ENCODE data around the gene CWH43. TPM values are rescaled to one million over a fixed set of nuclear protein-coding genes. Genes with fewer than 3 reads are reported as not detected.
A peak's percentile ranks its signal among the peaks of the same experiment; 100 is the strongest.

The CWH43 gene
- not detected for total RNA-seq

- H3K27ac Mint-ChIP-seq: no peak within 1 kb of the TSS
- H3K36me3 Mint-ChIP-seq: peaks cover 2% of the 10 kb centered on the region
- no peaks in the 10 kb centered on the region for H3K9me3 Mint-ChIP-seq
- no peak for DNase-seq
- peaks cover 52% of the 10 kb centered on the region for H3K27me3 Mint-ChIP-seq
- no peak within 1 kb of the TSS for H3K4me3 Mint-ChIP-seq
- H3K4me1 Mint-ChIP-seq (ENCODE audit: low read depth): no peaks in the 10 kb centered on the region
- ChIA-PET POLR2A (no interaction called here), CTCF (no interaction called here)
- intact Hi-C loops (cut with micrococcal nuclease): no loop called here
Observed at GRCh38 chr4:48985976-48986653, at the start of gene CWH43. CWH43 (plus strand) TSS chr4:48986275; CDS start chr4:48986430, 155 bp downstream.

DNA sequence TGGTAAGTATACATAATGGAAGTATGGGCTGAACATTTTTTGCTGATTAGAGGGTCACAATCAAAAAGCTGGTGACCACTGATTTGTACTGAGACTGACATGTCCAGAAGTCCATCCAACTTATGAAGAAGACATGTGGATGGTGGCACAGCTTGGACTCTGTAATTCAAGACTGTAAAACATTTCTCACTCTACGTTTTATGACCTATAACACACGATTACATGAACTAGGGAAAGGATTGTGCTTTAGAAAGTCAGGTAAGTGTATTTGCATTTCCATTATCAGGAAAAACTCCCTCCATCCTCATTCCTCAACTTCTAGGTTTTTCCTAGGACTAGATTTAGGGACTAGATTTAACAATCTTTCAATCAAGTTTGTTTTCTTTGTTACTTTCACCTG is 49.0 kb upstream of the CWH43 start:
- CTCF ChIA-PET: interaction anchor here (1.1 to 1.4 kb wide), 3 partner anchors 8 to 27 kb away, joined by 3 to 4 read pairs (median 3); no protein-coding TSS in a partner anchor
- peaks cover 4% of the 10 kb centered on the region for H3K9me3 Mint-ChIP-seq
- DNase-seq: no peak
- no peak overlapping the region for H3K4me3 Mint-ChIP-seq
- intact Hi-C loops (cut with micrococcal nuclease): no loop called here
- H3K36me3 Mint-ChIP-seq: no peaks in the 10 kb centered on the region
- H3K4me1 Mint-ChIP-seq (ENCODE audit: low read depth): no peaks in the 10 kb centered on the region
- no peak overlapping the region for H3K27ac Mint-ChIP-seq
- H3K27me3 Mint-ChIP-seq: no peaks in the 10 kb centered on the region
- POLR2A ChIA-PET: no interaction called here

GRCh38 chr4:48938831-48939230 is 47.2 kb upstream of the CWH43 start:
- intact Hi-C loops (cut with micrococcal nuclease): no loop called here

GRCh38 chr4:48939785-48940184 is 46.3 kb upstream of the CWH43 start:
- H3K36me3 Mint-ChIP-seq: no peaks in the 10 kb centered on the region
- peaks cover 6% of the 10 kb centered on the region for H3K4me1 Mint-ChIP-seq (ENCODE audit: low read depth)
- DNase-seq: no peak
- intact Hi-C loops (cut with micrococcal nuclease): loop anchor here (10.0 kb wide), 1 partner anchor 235 kb away; no protein-coding TSS in a partner anchor
- H3K27ac Mint-ChIP-seq: no peak overlapping the region
- H3K9me3 Mint-ChIP-seq: peaks cover 4% of the 10 kb centered on the region
- H3K27me3 Mint-ChIP-seq: peaks cover 2% of the 10 kb centered on the region
- no peak overlapping the region for H3K4me3 Mint-ChIP-seq
- ChIA-PET CTCF (no interaction called here), POLR2A (no interaction called here)

More at GRCh38 chr4:48938831-48939230, 47.2 kb upstream of the CWH43 start:
- H3K36me3 Mint-ChIP-seq: no peaks in the 10 kb centered on the region
- H3K9me3 Mint-ChIP-seq: peaks cover 4% of the 10 kb centered on the region
- no peaks in the 10 kb centered on the region for H3K4me1 Mint-ChIP-seq (ENCODE audit: low read depth)
- H3K4me3 Mint-ChIP-seq: no peak overlapping the region
- ChIA-PET CTCF (no interaction called here), POLR2A (no interaction called here)
- H3K27me3 Mint-ChIP-seq: no peaks in the 10 kb centered on the region
- no peak overlapping the region for H3K27ac Mint-ChIP-seq
- DNase-seq: no peak

DNA sequence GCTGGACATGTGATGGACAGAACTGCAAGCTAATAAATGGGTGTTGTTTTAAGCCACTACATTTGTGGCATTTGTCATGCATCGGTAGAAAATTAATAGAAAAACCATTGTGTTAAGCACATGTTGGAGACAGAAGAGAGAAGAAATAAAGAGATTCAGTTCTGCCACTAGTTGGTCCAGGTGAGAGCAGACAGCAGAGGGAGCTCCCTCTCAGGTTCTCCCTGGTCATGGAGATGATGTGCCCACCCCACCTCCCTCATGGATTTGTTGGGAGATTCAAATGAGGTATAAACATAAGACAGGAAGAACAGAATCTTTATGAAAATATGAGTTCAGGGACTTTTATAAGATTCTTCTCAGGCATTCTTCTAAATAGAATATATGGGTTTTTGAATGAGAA is 42.7 kb upstream of the CWH43 start:
- no peak for DNase-seq
- intact Hi-C loops (cut with micrococcal nuclease): loop anchor here (10.0 kb wide), 1 partner anchor 239 kb away; no protein-coding TSS in a partner anchor
- H3K4me3 Mint-ChIP-seq: no peak overlapping the region
- CTCF ChIA-PET: interaction anchor here (0.7 to 2.1 kb wide), 4 partner anchors 18 to 365 kb away, joined by 3 to 15 read pairs (median 5); no protein-coding TSS in a partner anchor
- peaks cover 2% of the 10 kb centered on the region for H3K27me3 Mint-ChIP-seq
- no peaks in the 10 kb centered on the region for H3K36me3 Mint-ChIP-seq
- POLR2A ChIA-PET: no interaction called here
- H3K4me1 Mint-ChIP-seq (ENCODE audit: low read depth): peaks cover 9% of the 10 kb centered on the region
- no peak overlapping the region for H3K27ac Mint-ChIP-seq
- H3K9me3 Mint-ChIP-seq: no peaks in the 10 kb centered on the region

- Mint-ChIP-seq H3K27ac (no peak overlapping the region), H3K9me3 (no peaks in the 10 kb centered on the region), H3K4me1 (ENCODE audit: low read depth) (peaks cover 9% of the 10 kb centered on the region), H3K27me3 (peaks cover 2% of the 10 kb centered on the region), H3K36me3 (no peaks in the 10 kb centered on the region), H3K4me3 (no peak overlapping the region)
- ChIA-PET CTCF (interaction anchor here (0.5 to 2.1 kb wide), 19 partner anchors 10 to 1325 kb away, joined by 3 to 15 read pairs (median 4); partner anchors contain the start of genes OCIAD1 and OCIAD2), POLR2A (interaction anchor here (1.1 kb wide), 1 partner anchor 163 kb away, joined by 4 read pairs; no protein-coding TSS in a partner anchor)
- intact Hi-C loops (cut with micrococcal nuclease): loop anchor here (2.0 to 10.0 kb wide), 2 partner anchors 35 to 239 kb away; no protein-coding TSS in a partner anchor
- DNase-seq: no peak
Observed at GRCh38 chr4:48944252-48944651, 41.8 kb upstream of the CWH43 start.

GRCh38 chr4:48944756-48945241 is 41.3 kb upstream of the CWH43 start:
- no peaks in the 10 kb centered on the region for H3K36me3 Mint-ChIP-seq
- H3K27me3 Mint-ChIP-seq: peaks cover 2% of the 10 kb centered on the region
- H3K27ac Mint-ChIP-seq: no peak overlapping the region
- peak; percentile 65 for DNase-seq
- H3K4me3 Mint-ChIP-seq: no peak overlapping the region
- H3K9me3 Mint-ChIP-seq: no peaks in the 10 kb centered on the region
- H3K4me1 Mint-ChIP-seq (ENCODE audit: low read depth): peaks cover 9% of the 10 kb centered on the region
- POLR2A ChIA-PET: interaction anchor here (0.8 to 1.1 kb wide), 2 partner anchors 164 to 166 kb away, joined by 3 to 4 read pairs; no protein-coding TSS in a partner anchor
- intact Hi-C loops (cut with micrococcal nuclease): loop anchor here (2.0 to 10.0 kb wide), 2 partner anchors 36 to 240 kb away; no protein-coding TSS in a partner anchor
- CTCF ChIA-PET: interaction anchor here (0.5 to 2.1 kb wide), 24 partner anchors 8 to 1325 kb away, joined by 3 to 15 read pairs (median 4); partner anchors contain the start of genes OCIAD1 and OCIAD2

DNA sequence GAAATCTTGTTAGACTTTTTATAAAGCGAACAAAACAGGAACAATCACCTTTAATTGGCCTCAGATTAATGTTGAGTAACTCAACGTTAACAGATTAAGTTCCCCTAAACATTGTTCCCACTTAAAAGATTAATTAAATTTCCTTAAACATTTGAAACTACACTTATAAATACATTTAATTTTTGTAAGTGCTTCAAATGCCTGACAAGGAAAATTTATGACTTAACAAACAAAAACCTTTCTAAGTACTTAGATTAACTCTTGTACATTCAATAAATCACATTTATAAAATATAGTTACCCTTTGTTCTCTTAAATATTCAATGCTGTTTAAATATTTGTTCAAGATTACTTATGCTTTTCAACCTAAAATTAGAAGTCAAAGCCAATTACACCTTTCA is 40.1 kb upstream of the CWH43 start:
- no peak overlapping the region for H3K27ac Mint-ChIP-seq
- DNase-seq: no peak
- ChIA-PET POLR2A (no interaction called here), CTCF (no interaction called here)
- no peak overlapping the region for H3K4me3 Mint-ChIP-seq
- no peaks in the 10 kb centered on the region for H3K9me3 Mint-ChIP-seq
- peaks cover 2% of the 10 kb centered on the region for H3K27me3 Mint-ChIP-seq
- intact Hi-C loops (cut with micrococcal nuclease): loop anchor here (2.0 to 10.0 kb wide), 2 partner anchors 37 to 241 kb away; no protein-coding TSS in a partner anchor
- H3K4me1 Mint-ChIP-seq (ENCODE audit: low read depth): peaks cover 9% of the 10 kb centered on the region
- H3K36me3 Mint-ChIP-seq: no peaks in the 10 kb centered on the region

GRCh38 chr4:48947731-48948130 is 38.3 kb upstream of the CWH43 start:
- DNase-seq: no peak
- intact Hi-C loops (cut with micrococcal nuclease): loop anchor here (10.0 kb wide), 1 partner anchor 243 kb away; no protein-coding TSS in a partner anchor
- ChIA-PET CTCF (no interaction called here), POLR2A (no interaction called here)
- H3K4me3 Mint-ChIP-seq: no peak overlapping the region
- H3K4me1 Mint-ChIP-seq (ENCODE audit: low read depth): peaks cover 9% of the 10 kb centered on the region
- peaks cover 2% of the 10 kb centered on the region for H3K36me3 Mint-ChIP-seq
- H3K27me3 Mint-ChIP-seq: peaks cover 2% of the 10 kb centered on the region
- peaks cover 6% of the 10 kb centered on the region for H3K9me3 Mint-ChIP-seq
- H3K27ac Mint-ChIP-seq: no peak overlapping the region

DNA sequence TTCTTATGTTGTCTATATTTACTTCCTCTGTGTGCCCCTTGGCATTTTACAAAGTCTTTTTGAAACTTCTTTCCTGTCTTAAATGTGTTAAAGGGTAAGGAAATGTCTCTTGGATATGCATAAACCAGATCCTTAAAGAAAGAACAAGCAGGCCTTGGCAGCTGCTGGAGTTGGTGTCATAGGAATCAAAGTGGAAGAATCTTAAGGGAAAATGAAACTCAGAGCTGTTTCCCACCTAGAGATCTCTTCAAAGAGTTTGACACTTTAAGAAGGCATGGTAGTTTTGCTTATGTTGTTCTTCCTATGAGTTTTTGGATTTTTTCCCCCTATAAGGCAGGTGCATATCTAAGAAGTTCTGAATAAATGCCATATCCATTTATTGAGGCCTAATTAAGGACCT is 37.0 kb upstream of the CWH43 start:
- POLR2A ChIA-PET: interaction anchor here (0.6 kb wide), 1 partner anchor 196 kb away, joined by 3 read pairs; no protein-coding TSS in a partner anchor
- DNase-seq: no peak
- intact Hi-C loops (cut with micrococcal nuclease): loop anchor here (10.0 kb wide), 1 partner anchor 244 kb away; no protein-coding TSS in a partner anchor
- Mint-ChIP-seq H3K9me3 (peaks cover 6% of the 10 kb centered on the region), H3K27ac (no peak overlapping the region), H3K4me1 (ENCODE audit: low read depth) (peaks cover 9% of the 10 kb centered on the region), H3K36me3 (peaks cover 2% of the 10 kb centered on the region), H3K27me3 (peaks cover 2% of the 10 kb centered on the region), H3K4me3 (no peak overlapping the region)
- CTCF ChIA-PET: interaction anchor here (0.5 kb wide), 1 partner anchor 45 kb away, joined by 3 read pairs; no protein-coding TSS in a partner anchor

- no peaks in the 10 kb centered on the region for H3K27me3 Mint-ChIP-seq
- H3K27ac Mint-ChIP-seq: no peak overlapping the region
Observed at GRCh38 chr4:48949518-48950219, 36.4 kb upstream of the CWH43 start.

GRCh38 chr4:48954314-48954713 is 31.8 kb upstream of the CWH43 start:
- H3K4me1 Mint-ChIP-seq (ENCODE audit: low read depth): no peaks in the 10 kb centered on the region
- intact Hi-C loops (cut with micrococcal nuclease): no loop called here
- no peaks in the 10 kb centered on the region for H3K27me3 Mint-ChIP-seq
- no peak overlapping the region for H3K27ac Mint-ChIP-seq
- H3K36me3 Mint-ChIP-seq: peaks cover 2% of the 10 kb centered on the region
- ChIA-PET POLR2A (no interaction called here), CTCF (interaction anchor here (0.5 kb wide), 1 partner anchor 320 kb away, joined by 4 read pairs; no protein-coding TSS in a partner anchor)
- peaks cover 6% of the 10 kb centered on the region for H3K9me3 Mint-ChIP-seq
- DNase-seq: no peak
- no peak overlapping the region for H3K4me3 Mint-ChIP-seq

More at GRCh38 chr4:48949518-48950219, 36.4 kb upstream of the CWH43 start:
- H3K4me1 Mint-ChIP-seq (ENCODE audit: low read depth): peaks cover 4% of the 10 kb centered on the region
- CTCF ChIA-PET: no interaction called here
- H3K9me3 Mint-ChIP-seq: peaks cover 6% of the 10 kb centered on the region
- intact Hi-C loops (cut with micrococcal nuclease): loop anchor here (10.0 kb wide), 1 partner anchor 245 kb away; no protein-coding TSS in a partner anchor
- peaks cover 2% of the 10 kb centered on the region for H3K36me3 Mint-ChIP-seq
- POLR2A ChIA-PET: no interaction called here
- no peak for DNase-seq
- no peak overlapping the region for H3K4me3 Mint-ChIP-seq
